Cortex of kidney (tissue), 1 donor: ENCODE results near the gene ADAT3.

Source experiments
- DNase-seq: peaks from one replicate; lab custom pipeline; 2025; lab: John Stamatoyannopoulos, UW

The ADAT3 gene

GRCh38 chr19:1957562-1958248 is 52.5 kb downstream of the ADAT3 start:
- DNase-seq, result no peak

GRCh38 chr19:1959928-1960589 is 54.9 kb downstream of the ADAT3 start:
- DNase-seq, result no peak

- DNase-seq, result no peak
Measured at GRCh38 chr19:1961000-1961883, 56.0 kb downstream of the ADAT3 start.

GRCh38 chr19:1962674-1963073 is 57.5 kb downstream of the ADAT3 start:
- no peak for DNase-seq
